ENCODE results near the gene ATXN1.

DNA sequence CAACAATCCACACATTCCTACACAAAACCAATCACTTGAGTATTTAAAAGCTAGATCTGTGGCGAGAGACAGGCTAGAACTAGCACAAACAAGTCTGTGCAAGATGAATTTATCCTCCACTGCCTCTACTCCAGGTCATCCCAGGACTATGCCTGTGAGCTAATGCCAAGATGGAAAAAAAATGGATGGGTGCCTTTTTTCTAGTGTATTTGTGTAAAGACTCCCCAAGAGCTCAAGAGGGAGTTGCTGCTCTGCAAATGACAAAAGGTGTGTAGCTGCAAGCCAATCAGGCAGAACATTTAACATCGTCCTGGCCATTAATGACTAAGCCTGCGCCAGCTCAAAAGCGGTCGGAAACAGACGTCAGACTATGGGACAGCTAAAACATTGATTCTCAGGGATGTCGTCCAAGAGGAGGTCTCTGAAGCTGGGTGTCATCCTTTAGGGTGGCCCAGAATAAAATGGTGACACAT, 21.9 kb downstream of the ATXN1 start:
- TF ChIP-seq, protein P1, sequence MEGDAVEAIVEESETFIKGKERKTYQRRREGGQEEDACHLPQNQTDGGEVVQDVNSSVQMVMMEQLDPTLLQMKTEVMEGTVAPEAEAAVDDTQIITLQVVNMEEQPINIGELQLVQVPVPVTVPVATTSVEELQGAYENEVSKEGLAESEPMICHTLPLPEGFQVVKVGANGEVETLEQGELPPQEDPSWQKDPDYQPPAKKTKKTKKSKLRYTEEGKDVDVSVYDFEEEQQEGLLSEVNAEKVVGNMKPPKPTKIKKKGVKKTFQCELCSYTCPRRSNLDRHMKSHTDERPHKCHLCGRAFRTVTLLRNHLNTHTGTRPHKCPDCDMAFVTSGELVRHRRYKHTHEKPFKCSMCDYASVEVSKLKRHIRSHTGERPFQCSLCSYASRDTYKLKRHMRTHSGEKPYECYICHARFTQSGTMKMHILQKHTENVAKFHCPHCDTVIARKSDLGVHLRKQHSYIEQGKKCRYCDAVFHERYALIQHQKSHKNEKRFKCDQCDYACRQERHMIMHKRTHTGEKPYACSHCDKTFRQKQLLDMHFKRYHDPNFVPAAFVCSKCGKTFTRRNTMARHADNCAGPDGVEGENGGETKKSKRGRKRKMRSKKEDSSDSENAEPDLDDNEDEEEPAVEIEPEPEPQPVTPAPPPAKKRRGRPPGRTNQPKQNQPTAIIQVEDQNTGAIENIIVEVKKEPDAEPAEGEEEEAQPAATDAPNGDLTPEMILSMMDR (IDR thresholded peaks at IDR 0.05) = no peak
- TF ChIP-seq POLR2A (IDR thresholded peaks at IDR 0.05) = no peak
